KBM-7 (cell line): Measurements from ENCODE around the gene MRPS31.
A peak's percentile ranks its signal among the peaks of the same experiment; 100 is the strongest.
"Not testable (repeated sequence)": the region's sequence is repeated elsewhere in the genome, so short reads cannot be mapped to it uniquely, and the experiment has no call there.

Experiments
- DNase-seq: peaks from one replicate; pipeline ENCODE4 v3.0.0-alpha.2; 2015
- in situ Hi-C: fragments of 300-500 bp; cut with MboI; formaldehyde crosslinking; loops from 2 replicates; pipeline ENCODE4 v1.14.3; 2020; ENCODE audit warnings: low sequenced_read_pairs, low pct_unique_long_range_greater_than_20kb, mixed read lengths

The MRPS31 gene

DNA sequence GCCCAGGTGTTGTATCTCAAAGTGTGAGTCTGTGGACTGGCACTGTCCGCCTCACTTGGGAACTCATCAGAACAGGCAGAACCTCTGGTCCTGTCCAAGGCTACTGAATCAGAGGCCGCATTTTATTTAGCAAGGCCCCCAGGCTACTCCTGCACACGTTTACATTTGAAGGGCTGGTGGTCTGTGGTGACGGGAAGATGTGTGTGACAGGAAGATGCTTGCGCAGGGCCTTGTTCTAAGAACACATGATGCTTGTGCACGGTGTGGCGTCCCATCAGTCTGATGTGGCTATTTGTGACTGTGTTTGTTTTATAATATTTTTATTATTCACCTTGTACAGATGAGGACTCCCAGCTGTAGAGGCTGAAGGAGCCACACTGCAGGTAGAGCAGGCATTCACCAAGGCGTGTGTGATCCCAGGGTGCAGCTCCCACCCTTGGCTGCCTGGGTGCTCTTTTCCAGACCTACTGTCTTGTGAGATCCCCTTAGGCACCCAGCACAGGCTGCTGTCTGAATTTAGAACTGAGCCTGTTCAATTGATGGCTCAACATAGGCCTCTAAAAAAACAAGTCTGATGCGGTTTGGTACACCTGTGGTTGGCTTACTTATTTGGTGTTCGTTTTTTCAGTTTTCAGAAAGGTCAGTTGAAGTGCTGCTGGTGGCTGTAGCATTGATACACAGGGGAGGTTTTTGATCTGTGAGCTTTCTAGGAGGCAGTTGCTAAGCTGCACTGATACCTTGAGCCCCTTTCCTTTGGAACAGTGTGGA lies 21.5 kb upstream of the MRPS31 start:
- in situ Hi-C loops = loop anchor here (25.0 kb wide), 1 partner anchor 245 kb away; no protein-coding TSS in a partner anchor
- no peak for DNase-seq

DNA sequence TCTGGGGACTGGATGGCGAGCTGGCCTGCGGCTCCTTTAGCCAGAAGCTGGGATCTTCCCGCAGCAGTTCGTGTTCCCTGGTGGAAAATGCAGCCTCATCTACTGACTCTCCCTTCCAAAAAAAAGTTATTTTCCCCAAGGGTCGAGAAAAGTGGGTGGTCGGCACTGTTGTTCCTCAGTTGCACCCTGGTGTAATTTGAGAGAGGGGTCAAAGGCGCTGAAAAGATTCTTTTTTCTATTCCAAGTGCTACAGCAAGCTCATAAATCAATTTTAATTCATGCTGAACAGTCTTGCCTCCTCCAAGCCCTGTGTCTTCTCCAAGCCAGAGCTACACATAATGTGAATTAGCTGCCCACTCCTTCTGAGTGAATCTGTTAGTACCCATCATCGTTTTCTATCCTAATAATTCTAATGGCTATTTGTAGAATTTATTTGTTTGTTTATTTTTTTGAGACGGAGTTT lies 19.2 kb upstream of the MRPS31 start:
- in situ Hi-C loops = loop anchor here (25.0 kb wide), 1 partner anchor 247 kb away; no protein-coding TSS in a partner anchor
- no peak for DNase-seq

DNA sequence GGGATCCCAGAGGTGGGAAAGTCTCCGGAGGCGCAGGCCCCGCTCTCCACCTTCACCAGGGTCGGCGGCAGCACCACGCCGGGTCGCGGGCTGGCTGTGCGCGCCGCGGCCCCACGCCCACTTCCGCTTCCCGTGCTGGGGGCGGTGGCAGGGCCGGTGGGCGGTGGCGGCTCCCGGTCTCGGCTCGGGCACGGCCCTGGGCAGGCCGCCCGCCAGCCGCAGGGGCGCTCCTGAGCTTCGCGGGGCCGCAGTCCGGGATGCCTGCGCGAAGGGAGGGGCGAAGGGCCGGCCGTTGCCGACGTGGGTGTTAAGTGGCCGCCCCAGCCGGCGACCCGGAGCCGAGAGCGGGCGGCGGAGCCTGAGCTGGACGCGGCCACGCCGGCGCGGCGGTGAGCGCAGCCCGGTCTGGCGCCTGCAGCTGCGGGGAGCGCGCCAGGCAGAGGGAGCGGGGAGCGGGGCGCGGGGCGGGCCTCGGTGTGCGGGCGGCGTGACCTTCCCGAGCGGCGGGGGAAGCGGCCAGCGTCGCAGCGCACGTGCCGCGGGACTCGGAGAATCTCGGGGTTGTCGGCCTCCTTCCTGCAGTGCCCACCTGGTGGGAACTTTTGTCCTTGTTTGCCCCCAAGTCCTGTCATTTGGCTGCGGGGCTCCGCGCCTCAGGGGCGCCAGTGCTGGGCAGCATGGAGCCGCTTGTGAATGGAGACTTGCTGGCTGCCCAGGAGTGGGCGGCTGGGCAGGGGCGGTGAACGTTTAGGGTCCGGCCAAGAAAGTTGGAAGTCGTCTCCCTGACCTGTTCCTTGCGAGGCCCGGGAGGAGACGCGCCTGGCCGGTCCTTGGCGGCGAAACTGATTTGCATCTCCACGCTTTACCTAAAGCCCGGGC lies 18.5 kb upstream of the MRPS31 start, which contains the start of gene SLC25A15:
Gene SLC25A15 (plus strand): TSS at position 337 of the 879 bp plus-strand sequence. CDS start 3,616 bp downstream, outside the sequence.
- in situ Hi-C loops = loop anchor here (25.0 kb wide), 1 partner anchor 248 kb away; no protein-coding TSS in a partner anchor
- DNase-seq = peak; percentile 84

DNA sequence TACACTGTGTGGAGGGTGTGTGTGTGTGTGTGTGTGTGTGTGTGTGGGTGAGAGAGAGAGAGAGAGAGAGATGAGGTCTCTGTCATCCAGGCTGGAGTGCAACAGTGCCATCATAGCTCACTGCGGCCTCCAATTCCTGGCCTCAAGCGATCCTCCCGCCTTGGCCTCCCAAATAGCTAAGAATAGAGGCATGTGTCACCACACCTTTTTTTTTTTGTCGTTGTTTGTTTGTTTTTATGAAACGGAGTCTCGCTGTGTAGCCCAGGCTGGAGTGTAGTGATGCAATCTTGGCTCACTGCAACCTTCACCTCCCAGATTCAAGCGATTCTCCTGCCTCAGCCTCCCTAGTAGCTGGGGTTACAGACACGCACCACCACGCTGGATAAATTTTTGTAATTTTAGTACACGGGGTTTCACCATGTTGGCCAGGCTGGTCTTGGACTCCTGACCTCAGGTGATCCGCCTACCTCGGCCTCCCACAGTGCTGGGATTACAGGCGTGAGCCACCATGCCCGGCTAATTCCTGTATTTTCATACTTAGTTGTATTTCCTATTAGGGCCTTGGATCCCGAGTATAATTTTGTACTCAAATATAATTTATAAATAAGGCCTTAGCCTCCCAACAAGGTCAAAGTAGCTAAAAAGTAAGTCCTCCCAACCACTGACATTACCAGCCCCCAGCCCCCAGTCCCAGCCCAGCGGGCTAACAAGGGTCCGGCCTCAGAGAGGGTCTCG lies 17.7 kb upstream of the MRPS31 start:
- in situ Hi-C loops = loop anchor here (25.0 kb wide), 1 partner anchor 249 kb away; no protein-coding TSS in a partner anchor
- DNase-seq = not testable (repeated sequence)

DNA sequence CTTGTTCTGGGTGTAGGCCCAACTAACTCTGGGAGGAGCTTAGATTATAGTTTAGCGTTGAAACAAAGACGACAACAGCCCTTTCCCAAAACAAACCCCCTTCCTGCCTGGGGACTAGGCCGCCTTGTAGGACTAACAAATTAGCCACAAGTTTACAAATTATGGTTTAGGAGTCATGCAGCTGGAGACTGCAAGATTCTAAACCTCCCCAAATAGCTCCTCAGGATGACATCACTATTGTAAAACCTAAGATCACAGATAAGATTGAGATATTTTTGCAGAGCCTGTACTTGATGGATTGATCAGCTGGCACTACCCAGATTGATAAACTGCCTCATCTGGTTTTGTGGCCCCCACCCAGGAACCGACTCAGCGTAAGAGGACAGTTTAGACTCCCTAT lies 16.1 kb upstream of the MRPS31 start:
- in situ Hi-C loops = loop anchor here (25.0 kb wide), 1 partner anchor 250 kb away; no protein-coding TSS in a partner anchor
- DNase-seq = no peak

DNA sequence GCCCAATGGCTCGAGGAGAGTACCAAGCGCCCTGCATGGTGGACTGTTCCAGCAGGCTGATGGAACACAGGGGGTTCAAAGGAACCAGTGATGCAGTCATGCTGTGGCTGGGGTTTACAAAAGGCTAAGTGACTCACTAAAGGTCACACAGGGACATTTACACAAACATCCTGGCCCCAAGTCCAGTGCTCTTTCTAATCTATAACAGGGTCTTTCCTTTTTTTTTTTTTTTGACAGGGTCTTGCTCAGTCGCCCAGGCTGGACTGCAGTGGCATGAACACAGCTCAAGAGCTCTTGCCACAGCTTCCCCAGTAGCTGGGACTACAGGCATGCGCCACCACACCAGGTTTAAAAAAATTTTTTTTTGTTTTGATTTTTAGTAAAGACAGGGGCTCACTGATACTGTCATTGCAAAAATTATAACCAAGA lies 15.6 kb upstream of the MRPS31 start:
- DNase-seq = no peak
- in situ Hi-C loops = loop anchor here (25.0 kb wide), 1 partner anchor 251 kb away; no protein-coding TSS in a partner anchor

DNA sequence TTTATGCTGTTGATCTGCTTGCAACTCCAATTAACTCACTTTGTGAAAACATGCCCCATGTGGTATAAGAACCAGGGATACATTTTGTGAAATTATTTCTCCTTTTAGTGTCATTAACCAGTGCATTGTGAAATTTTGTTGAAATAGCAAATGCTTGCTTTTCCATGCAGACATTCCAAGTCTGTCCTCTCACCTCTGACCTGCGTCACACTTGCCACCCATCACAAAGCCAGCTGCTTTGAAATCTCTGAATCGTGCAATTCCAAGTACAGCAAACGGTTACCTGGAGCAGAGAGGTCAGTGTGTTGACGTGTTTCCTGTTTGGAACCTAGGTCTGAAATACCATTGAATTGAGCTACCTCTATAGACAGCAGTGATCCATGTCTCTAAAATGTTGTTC lies 13.6 kb upstream of the MRPS31 start:
- no peak for DNase-seq
- in situ Hi-C loops = loop anchor here (25.0 kb wide), 1 partner anchor 253 kb away; no protein-coding TSS in a partner anchor

DNA sequence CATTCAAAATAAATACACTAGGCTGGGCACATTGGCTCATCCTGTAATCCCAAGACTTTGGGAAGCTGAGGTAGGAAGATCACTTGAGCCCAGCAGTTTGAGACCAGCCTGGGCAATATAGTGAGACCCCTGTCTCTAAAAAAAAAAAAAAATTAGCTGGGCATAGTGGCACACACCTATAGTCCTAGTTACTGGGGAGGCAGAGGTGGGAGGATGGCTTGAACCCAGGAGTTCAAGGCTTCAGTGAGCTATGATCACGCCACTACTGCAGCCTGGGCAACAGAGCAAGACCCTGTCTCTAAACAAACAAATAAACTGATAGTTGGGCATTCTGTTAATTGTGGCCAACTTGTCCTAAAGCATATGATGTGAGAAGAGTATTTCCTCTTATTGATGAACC lies 12.0 kb upstream of the MRPS31 start:
- in situ Hi-C loops = loop anchor here (25.0 kb wide), 1 partner anchor 254 kb away; no protein-coding TSS in a partner anchor
- DNase-seq = not testable (repeated sequence)

DNA sequence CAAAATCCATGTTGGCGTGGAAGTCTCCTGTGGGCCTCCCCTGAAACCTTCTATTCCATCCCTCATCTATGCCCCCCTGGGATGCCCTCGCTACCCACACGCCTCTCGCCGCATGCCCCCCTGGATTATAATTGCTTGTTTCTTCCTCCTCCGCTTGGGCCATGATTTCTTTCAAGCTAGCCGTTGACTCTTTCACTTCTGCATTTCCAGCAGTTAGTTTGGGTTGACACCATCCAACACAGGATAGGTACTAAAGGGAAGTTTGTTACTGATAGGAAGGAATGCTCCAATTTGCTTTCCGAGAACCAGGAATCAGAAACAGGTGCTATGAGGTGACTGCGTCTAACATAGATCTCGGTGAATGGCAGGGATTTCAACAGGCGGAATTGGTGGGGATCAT lies 10.7 kb upstream of the MRPS31 start:
- peak; percentile 51 for DNase-seq
- in situ Hi-C loops = loop anchor here (25.0 kb wide), 1 partner anchor 256 kb away; no protein-coding TSS in a partner anchor

DNA sequence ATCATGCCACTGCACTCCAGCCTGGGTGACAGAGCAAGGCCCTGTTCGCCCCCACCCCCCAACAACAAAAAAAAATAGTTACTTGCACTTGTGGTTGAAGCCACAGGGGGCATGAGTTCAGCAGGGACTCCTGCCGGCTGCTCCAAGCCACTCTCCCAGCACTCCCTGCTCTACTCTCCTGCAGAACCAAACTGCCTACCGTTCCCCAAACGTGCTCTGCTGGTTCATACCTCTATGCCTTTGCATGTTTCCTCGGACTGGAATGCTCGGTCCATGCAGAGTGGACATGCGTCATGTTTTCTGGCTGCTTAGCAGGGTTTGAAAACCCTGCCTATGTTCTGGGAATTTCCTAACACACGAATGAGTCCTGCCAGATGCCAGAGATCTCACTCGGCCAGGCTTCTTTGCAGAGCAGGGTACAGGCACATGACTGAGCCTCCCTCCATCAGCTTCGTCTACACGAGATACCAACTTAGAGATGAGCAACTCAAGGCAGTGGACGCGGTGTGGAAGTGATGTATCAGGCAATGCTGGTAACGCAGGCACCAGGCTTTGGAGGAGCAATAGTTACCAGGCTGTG lies 9.9 kb upstream of the MRPS31 start:
- in situ Hi-C loops = loop anchor here (25.0 kb wide), 1 partner anchor 256 kb away; no protein-coding TSS in a partner anchor
- peak; percentile 64 for DNase-seq

DNA sequence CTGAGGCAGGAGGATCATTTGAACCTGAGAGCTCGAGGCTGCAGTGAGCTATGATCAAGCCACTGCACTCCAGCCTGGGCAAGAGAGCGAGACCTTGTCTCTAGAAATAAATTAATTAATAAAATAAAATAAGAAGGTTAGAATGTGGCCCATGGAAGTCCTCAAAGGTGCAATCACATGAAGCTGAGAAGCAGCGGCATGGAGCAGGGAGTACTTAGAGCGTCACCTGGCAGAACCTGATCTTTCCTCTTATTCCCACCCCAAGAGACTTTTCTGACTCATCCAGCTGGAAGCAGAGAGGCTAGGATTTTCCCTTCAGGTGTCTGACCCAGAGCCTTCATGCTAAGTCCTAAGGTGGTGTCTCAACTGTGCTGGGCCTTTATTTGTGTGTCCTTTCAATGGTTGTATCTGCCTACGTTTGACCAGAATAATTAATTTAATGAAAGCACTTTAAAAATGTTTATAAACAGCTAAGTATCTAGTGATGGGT lies 8.9 kb upstream of the MRPS31 start:
- DNase-seq = no peak
- in situ Hi-C loops = loop anchor here (25.0 kb wide), 1 partner anchor 257 kb away; no protein-coding TSS in a partner anchor

DNA sequence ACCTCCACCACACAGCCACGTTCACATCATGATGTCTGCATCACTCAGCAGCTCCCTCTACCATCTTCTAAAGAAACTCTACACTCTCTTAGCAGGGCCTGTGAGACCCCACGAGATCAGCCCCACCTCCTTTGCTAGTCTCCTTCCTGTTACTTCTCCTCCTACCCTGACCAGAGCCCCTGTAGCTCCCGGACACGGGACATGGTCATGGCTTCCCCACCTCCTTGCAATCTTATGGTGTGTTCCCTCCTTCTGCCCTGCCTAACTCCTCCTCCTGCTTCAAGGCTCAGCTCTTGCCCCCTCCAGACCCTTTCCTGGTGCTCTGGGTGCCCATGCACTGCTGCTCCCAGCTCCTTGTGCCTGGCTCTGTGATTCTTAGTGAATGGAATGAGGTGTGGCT lies 8.1 kb upstream of the MRPS31 start:
- DNase-seq = no peak
- in situ Hi-C loops = loop anchor here (25.0 kb wide), 1 partner anchor 258 kb away; no protein-coding TSS in a partner anchor

DNA sequence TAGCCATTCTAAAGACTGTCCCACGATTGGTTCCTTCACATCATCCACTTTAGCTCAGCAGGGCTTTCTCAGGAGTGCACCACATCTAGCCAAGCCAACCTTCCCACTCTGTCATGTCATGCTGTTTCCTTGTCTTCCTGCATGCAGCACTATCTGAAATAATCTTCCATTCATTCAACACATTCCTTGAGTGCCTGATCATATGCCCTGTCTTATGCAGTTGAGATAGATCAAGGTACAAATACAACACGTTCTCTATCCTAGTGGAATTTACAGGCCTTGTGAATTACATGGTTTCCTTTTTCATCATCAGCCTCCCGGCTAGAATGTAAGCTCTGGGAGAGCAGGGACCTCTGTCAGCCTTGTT lies 6.8 kb upstream of the MRPS31 start:
- no peak for DNase-seq
- in situ Hi-C loops = loop anchor here (25.0 kb wide), 1 partner anchor 260 kb away; no protein-coding TSS in a partner anchor

DNA sequence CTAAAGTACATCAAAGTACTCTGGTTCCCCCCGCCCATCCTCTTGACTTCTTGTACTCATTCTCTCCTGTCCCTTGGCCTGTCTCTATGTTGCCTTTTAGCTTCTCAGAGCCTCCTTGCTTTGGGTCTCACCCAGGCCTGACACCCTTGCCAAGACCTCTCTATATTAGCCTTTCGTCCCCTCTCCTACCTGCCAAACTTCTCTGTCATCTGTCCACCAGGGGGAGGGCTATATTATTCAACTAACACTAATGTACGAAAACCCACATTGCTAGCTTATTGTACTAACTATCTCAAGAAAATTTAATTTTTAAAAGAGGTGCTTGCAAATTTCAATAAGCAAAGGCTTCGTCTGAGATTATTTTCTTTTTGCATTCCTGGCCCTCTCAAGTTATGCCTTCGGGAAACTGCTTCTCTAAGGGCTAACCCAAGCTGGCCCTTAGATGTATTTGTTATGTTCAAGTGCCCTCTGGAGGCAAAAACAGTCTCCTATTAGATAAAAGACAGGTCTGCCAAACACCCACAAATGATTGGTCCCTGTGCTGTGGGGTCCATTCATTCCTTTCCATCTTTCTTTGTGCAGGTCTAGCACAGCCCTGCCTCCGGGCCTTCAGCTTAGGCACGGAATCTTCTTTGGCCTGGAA lies 6.3 kb upstream of the MRPS31 start:
- peak; percentile 86 for DNase-seq
- in situ Hi-C loops = loop anchor here (25.0 kb wide), 1 partner anchor 260 kb away; no protein-coding TSS in a partner anchor

DNA sequence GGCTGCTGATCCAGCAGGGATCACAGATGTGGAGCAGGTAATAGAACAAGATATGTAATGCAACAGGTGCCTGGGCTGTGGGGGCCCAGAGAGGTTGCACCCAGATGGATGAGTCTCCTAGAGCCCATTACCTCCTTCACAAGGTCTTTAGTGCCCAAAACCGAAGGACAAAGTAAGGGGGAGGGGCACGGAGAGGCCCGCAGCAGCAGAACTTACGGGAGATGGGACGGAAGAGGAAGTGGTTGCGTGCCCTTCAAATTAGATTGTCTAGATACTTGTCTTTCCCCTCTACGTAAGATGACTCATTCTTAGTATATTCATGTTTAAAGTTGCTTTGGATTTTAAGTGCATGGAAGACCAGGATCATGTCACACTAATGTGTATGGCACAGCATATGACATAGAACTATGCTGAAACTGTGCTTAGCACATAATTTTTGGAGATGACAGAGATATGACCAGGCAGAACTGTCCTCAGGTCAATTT lies 5.7 kb upstream of the MRPS31 start:
- in situ Hi-C loops = loop anchor here (25.0 kb wide), 1 partner anchor 261 kb away; no protein-coding TSS in a partner anchor
- DNase-seq = peak; percentile 88

DNA sequence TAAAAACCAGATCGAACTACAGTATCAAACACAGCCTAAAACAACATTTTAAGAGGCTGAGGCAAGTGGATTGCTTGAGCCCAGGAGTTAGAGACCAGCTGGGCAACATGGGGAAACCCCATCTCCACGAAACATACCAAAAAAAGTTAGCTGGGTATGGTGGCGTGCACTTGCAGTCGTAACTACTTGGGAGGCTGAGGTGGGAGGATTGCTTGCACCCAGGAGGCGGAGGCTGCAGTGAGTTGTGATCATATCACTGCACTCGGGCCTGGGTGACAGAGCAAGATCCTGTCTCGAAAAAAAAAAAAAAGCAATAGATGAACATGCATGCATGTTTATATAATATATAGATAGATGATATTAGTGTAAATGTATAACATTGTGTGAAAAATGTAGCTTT lies 5.2 kb upstream of the MRPS31 start:
- in situ Hi-C loops = loop anchor here (25.0 kb wide), 1 partner anchor 261 kb away; no protein-coding TSS in a partner anchor
- no peak for DNase-seq

DNA sequence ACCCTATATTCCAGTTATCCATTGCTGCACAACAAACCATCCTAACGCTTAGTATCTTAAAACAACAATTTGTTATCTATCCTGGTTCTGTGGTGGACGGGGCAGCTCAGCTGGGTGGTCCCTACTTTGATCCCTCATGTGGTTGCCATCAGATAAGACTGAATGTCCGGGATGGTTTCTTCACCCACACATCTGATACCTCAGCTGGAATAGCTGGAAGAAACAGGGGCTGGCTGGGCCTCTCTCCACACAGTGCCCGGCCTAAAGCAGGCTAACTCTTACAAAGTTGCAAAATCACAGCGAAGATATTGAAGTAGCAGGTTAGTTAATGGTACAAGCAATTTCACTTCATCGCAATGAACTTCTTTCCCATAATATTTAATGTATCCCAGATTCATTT lies 3.7 kb upstream of the MRPS31 start:
- in situ Hi-C loops = loop anchor here (25.0 kb wide), 1 partner anchor 263 kb away; no protein-coding TSS in a partner anchor
- DNase-seq = no peak
